GM18526 (cell line): ENCODE results near the gene DUSP9.

ENCODE experiments used
- POLR2A ChIP-seq: IDR thresholded peaks from 3 replicates; pipeline ENCODE4 v1.6.1; 2011; ENCODE audit not compliant: insufficient read length; ENCODE audit errors: extremely low read depth

The DUSP9 gene

GRCh38 chrX:153640736-153641575 is 6.0 kb upstream of the DUSP9 start:
- no peak for TF ChIP-seq POLR2A

DNA sequence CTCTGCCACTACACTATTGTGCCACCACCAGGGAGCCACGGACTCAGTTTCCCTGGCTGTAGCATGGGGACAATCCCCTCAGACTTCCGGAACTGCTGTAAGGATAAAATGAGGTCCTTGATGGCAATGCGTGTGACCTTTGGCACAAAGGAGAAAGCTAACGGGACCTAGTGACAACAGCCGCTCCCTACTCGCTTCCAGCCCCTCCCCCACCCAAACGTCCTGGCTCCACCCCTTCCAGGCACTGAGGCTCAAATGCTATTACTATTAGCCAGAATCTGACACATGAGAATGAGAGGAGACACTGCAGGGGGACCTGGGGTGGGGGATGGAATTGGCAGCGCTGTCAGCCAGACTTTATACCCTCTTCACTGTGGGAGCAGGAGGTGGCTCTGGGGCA is 5.4 kb upstream of the DUSP9 start:
- no peak for TF ChIP-seq POLR2A

GRCh38 chrX:153642051-153642654 is 4.8 kb upstream of the DUSP9 start:
- no peak for TF ChIP-seq POLR2A

- TF ChIP-seq POLR2A = no peak
Measured at GRCh38 chrX:153642655-153643430, 4.2 kb upstream of the DUSP9 start.

DNA sequence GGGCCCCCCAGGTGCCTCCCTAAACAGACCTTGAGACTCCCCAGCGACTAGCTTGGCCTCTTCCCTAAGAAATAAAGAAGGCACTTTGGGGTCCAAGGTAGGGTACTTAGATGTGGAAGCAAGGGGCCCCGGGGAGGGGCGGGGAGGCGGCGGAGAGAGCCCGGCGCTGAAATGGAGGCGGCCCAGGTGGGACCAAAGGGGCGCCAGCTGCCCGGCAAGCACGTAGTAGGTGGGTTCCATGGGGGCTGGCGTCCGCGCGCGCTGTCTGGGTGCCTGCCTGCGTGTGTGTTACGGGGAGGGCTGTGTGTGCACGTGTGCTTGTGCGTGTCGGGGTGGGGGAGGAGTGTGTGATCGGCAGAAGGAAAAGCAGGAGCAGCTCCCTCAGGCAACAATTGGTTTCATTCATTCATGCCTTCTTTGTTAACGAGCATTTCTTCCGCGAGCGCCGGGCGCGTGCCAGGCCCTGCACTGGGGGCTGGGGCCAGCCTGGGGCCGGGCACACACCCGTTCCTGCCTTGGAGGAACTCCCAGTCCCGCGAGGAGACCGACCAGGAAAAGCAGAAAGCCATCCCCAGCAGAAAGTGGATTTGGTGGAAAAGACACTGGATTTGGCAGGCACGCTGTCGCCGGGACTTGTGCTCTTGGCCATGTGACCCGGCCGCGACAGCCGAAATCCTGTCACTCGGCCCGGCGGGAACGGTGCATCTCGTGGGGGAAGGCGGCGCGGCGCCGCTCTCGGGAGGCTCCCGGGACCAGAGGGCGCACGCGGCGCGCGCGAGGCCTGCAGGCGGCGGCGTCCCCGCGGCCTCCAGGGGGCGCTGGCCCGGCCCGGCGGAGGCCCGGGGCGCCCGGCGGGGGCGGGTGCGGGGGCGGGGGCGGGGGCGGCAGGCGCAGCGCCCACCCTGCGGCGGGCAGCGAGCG is 3.3 kb upstream of the DUSP9 start:
- no peak for TF ChIP-seq POLR2A

- TF ChIP-seq POLR2A = no peak
Measured at GRCh38 chrX:153644356-153645125, 2.5 kb upstream of the DUSP9 start.

- TF ChIP-seq POLR2A = no peak
Measured at GRCh38 chrX:153645151-153645550, 1.9 kb upstream of the DUSP9 start.

DNA sequence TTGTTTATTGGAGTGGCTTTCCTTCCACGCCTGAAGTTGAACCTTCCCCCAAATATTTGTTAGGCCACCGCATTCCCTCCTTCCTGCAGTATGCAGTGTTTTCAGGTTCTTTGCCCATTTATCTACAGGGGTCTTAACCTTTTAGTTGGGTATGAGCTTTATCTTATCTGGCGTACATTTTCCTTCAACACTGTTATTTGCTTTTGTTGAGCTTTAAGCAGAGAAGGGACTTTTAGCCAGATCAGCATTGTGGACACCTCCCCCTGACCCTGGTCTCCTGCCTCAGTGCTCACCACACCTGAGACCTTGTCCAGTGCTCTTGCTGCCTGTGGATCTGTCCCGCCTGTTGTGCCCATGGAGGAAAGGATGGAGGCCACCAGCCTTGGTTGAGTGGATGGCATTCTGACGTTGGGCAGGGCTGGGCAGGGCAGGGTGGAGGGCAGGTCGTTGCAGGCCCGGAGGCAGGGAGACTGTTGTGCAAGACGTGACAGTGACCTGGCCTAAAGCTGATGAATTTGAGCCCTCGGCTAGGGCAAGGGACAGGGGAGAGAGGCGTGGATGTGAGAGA is 998 bp upstream of the DUSP9 start:
- no peak for TF ChIP-seq POLR2A

DNA sequence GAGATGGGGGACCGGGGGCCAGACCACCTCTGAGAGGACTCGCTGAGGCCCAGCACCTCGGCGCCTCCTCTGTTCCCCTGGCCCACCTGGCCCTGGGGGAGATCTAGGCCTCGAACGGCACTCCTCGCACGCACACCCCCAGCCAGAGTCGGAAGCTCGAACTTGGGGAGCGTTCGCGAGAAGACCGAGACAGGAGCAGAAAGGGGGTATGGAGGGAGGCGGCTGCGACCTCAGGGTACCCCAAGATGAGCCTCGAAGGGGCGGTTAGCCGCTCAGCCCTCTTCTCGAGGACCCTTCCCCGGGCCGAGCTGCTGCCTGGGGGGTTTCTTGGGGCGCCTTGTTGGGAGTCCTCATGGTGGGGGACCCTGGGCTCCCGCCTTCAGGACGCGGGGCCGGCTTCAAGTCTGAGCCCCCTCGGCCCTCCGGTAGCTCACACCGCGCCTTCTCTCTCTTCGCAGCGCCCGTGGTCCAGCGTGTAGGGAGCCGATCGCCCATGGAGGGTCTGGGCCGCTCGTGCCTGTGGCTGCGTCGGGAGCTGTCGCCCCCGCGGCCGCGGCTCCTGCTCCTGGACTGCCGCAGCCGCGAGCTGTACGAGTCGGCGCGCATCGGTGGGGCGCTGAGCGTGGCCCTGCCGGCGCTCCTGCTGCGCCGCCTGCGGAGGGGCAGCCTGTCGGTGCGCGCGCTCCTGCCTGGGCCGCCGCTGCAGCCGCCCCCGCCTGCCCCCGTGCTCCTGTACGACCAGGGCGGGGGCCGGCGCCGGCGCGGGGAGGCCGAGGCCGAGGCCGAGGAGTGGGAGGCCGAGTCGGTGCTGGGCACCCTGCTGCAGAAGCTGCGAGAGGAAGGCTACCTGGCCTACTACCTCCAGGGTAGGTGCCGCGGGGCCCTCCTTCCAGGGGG is 706 bp downstream of the DUSP9 start:
- no peak for TF ChIP-seq POLR2A

GRCh38 chrX:153648358-153649177 is 1.6 kb downstream of the DUSP9 start:
- TF ChIP-seq POLR2A = no peak

DNA sequence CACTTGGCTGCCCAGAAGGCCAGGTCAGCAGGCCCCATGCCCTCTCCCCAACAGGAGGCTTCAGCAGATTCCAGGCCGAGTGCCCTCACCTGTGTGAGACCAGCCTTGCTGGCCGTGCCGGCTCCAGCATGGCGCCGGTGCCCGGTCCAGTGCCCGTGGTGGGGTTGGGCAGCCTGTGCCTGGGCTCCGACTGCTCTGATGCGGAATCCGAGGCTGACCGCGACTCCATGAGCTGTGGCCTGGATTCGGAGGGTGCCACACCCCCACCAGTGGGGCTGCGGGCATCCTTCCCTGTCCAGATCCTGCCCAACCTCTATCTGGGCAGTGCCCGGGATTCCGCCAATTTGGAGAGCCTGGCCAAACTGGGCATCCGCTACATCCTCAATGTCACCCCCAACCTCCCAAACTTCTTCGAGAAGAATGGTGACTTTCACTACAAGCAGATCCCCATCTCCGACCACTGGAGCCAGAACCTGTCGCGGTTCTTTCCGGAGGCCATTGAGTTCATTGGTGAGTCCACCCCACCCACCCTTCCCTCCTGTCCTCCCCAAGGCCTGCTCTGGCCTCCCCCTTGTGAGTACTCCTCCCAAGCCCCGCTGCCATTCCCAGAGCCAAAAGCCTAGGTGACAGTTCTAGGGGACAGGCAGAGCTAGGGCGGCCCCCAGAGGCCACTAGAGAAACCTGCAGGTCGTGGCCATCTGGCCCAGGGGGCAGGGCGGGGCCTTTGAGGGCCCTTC is 2.3 kb downstream of the DUSP9 start:
- TF ChIP-seq POLR2A = no peak
